Dedifferentiated amniotic fluid mesenchymal stem cell (primary cell): ENCODE measurements around the gene PRKCZ.
A peak's percentile ranks its signal among the peaks of the same experiment; 100 is the strongest.

ENCODE experiments used
- DNase-seq: peaks from one replicate; pipeline ENCODE4 v3.0.0-alpha.2; 2016; ENCODE audit errors: extremely low spot score

Gene PRKCZ

DNA sequence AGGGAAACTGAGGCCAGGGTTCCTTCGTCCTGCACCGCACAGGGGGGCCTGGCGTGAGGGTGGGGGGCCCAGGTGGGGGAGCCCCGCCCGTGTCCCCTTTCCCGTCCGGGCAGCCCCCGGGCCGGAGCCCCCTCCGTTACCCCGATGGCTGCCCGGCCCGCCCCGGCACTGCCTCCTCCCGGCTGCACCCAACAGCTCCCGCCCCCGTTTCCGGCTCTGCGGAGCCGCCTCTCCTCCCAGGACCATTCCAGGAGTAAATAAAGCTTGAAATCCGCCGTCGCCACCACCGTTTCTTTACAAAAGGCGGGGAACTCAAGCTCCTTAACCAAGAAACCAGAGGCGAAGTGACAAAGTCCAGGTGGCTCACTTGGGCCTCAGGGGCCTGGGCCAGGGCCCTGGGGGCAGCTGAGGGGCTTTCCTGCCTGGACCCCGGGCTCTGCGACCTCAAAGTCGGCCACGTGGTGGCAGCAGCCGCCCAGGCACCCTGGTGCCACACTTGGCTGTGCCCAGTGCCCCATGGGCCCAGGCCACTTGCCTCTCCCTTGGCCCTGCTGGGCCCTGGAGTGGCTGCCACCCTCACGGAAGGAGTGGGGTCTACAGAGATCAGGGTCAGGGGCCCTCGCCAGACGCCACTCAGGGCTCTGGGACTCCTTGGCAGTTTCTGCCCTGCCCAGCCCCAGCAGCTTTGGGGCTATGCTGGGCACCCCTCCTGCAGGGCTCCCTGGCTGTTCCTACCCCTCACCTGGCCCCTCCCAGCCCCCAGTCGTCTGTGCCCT, 144.9 kb downstream of the PRKCZ start:
- DNase-seq: peak; percentile 80

DNA sequence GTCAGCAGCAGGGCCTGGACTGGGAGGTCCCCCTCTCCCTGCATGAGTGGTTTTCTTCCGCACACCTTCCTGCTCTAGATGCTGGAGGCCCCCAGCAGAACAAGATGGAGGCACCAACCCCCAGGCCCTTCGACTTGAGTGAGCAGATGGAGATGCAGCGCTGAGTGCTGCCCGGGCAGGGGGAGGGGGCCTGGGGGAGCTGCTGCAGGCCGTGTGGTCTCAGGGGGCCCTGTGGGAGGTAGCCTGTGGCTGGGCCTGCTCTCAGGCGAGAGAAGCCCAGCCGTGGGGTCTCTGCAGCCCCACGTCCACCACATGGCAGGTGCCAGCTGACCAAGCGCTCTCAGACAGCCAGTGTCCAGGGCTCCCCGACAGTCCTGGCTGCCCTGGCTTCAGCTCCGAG, 145.6 kb downstream of the PRKCZ start:
- no peak for DNase-seq

GRCh38 chr1:2196901-2197638, 146.9 kb downstream of the PRKCZ start:
- DNase-seq: no peak

DNA sequence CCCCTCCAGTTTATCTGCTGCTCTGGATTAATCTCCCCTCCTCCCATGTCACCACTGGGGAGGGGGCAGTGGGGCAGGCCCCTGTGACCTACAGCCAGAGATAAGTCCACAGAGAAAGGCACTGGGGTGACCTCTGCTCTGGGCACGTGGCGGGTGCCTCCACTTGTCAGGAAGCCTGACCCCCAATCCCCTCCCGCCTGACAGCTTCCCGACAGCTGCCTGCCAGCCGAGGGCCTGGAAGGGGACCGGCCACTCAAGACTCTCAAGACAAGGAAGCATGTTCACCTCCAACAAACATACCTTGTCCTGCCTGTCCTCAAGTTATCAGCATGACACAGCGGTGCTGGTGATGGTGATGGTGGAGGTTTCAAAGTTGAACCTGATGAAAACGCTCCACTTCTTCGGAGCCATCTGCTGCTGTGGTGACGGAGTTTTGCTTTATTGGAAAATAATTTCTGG, 147.5 kb downstream of the PRKCZ start:
- no peak for DNase-seq

DNA sequence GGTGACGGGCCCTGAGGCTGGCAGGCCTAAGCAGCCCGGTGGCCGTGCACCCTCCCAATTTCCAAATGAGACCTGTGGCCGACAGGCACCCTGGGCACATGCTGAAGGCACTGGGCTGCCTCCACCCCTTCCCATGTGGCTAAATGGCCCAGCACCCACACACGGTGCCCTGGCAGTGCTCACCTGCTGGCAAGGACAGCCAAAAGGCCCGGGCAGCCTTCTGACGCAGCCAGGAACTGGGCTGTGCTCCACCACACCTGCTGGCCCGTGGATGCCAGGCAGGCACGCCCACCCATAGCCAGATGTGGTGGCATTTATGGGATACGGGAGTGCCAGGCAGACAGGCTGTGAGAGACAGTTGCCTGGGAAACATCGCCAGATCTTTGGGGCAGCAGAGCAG, 148.4 kb downstream of the PRKCZ start:
- DNase-seq: no peak

- DNase-seq: peak; percentile 86
These were observed 149.0 kb downstream of the PRKCZ start for GRCh38 chr1:2199042-2199810.

DNA sequence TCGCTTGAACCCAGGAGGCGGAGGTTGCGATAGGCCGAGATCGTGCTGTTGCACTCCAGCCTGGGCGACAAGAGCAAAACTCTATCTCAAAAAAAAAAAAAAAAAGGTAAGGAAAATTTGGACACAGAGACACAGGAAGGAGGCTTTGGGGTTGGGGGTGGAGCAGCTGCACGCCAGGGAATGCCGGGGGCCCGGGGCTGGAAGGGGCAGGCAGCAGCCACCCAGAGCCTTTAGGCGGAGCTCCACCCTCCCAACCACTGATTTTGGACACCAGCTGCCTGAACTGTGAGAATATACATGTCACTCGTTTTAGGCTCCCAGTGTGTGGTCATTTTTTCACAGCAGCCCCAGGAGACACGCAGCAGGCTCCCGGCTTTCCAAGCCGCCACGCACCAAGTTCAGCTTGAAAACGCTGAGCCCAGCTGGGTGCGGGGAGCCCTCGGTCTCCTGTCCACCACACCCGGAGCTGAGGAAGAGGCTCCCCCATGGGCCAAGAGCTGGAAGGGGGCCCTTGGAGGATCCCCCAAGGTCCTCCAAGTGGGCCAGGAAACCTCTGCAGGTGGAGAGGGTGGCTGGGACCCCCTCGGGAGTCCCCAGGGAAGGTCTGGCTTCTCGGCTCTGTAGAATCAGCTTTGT, 150.2 kb downstream of the PRKCZ start:
- DNase-seq: no peak

DNA sequence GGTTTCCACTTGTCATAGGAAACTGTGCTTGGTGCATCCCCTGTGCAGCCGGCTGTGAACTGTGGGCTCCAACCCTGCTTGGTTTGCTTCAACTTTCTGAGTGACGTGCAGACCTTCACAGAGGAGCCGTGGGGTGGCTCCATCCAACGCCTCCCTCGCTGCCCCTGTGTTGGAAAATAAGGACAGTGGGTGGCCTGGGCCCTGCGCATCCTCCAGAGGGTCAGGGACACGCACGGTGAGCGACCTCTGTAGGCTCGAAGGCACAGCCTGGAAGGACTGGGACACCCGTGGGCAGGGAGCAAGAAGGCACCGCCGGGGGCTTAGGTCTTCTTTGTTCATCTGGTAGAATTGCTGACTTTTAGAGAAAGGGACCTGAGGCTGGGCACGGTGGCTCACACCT, 150.9 kb downstream of the PRKCZ start:
- DNase-seq: no peak

- DNase-seq: no peak
These were observed 151.9 kb downstream of the PRKCZ start for GRCh38 chr1:2202008-2202575.

DNA sequence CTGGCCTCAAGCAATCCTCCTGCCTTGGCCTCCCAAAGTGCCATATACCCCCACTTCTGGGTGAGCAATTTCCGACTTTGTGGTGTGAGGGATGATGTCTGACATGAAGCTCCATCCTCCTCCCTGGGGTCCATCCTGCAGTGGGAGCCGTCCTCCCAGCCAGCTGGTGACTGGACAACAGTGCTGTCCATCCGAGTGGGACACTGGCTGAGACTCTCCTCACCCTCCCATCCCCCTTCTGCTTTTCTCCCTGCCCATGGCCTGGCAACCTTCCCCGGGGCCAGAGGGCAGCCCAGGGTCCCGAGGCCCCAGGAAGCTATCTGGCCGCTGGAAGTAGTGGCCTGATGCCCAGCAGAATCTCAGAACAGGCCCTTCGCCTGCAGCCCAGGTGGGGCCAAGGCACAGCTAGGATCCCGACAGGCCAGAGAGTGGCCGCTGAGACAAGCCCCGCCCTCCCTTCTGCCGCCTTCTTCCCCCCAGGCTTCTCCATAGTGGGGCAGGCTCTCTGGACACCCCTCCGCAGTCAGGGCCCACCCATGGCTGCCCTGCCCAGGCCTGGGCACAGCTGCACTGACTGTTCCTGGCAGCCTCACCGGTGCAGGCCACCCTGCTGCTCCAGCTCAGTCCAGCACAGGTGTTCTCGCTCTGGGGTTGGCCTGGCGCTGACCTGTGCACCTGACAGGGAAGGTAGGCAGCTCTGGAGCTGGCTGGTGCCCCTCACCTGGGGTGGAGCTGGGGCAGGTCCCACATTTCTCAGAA, 152.8 kb downstream of the PRKCZ start:
- no peak for DNase-seq

GRCh38 chr1:2203671-2204414, 153.6 kb downstream of the PRKCZ start:
- DNase-seq: no peak

GRCh38 chr1:2204415-2205190, 154.4 kb downstream of the PRKCZ start:
- no peak for DNase-seq

- DNase-seq: peak; percentile 91
These were observed 155.2 kb downstream of the PRKCZ start for GRCh38 chr1:2205191-2205952.

DNA sequence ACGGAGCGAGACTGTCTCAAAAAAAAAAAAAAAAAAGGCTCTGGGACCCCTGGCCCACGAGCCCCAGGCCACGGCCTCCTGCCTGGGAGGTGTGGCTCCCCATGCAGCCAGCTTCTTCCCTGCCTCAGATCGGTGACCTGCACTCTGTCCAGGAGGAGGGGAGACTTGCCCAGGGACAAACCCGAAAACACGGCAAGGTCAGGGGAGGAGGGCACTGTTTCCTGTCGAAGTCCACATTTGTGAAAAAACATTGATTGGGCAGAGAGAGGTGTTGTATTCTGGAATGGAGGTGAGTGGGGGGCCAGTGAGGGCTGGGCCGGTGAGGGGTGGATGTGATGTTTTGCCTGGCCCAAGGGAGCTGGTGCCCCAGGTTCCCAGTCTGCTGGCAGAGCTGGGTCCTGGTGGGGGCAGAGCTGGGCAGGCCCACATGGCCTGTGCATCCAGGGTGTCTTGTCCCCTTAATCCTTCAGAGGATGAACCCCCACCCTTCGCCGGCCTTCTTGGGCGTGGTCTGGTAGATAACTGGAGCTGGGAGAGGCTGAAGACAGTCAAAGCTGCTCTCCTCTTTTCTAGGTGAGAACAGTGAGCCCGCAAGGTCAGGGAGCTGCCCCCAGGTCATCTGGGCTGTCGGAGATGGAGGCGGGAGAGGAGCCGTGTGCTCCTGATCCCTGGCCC, 156.7 kb downstream of the PRKCZ start:
- no peak for DNase-seq

DNA sequence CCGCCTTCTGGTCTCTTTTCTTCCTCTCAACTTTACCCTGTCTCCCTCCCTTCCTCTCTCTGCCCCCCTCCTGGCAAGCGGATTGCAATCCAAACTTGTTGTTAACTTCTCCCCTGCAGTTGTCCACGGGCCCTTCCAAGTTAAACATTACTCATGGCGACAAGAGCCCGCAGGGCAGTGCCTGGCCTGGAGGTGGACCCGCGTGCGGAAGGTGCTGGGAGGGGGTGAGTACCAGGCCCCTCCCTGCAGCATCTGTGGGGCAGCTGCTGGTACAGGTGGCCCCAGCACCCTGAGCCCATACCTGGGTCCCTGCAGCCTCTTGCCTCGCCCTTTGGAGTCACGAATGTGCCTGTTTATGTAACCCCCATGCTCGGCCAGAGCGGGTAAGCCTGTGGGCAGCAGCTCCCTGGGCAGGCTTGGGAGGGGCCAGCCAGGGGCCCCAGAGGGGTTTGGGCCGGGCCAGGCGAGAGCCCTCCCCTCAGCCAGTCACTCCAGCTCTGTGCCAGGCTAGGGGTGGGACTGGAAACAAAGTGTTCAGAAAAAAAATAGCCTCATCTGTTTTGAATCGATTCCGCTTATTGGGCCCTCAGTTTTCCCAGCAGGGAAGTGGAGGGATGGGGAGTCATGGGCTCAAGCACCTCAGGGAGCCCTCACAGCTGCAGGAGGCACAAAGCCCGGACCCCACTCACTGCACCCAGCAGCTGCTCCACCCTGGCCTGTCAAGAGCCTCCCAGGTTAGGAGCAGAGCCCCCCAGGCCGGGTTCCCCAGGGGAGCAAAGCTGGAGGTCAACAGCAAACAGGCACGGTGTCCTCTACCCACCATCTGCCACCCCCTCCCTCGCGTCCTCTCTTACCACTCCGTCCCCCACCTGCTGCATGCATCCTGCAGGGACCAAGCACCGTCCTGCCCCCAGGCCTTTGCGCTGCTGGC, 158.4 kb downstream of the PRKCZ start:
- peak; percentile 90 for DNase-seq

- DNase-seq: no peak
These were observed 159.3 kb downstream of the PRKCZ start for GRCh38 chr1:2209400-2210083.
